HG03457 (cell line): ENCODE results near the gene MYO9B.

ENCODE experiments used
- ATAC-seq: cut with Tn5 transposase; IDR thresholded peaks from one replicate; pipeline ENCODE4 v1.9.1; 2021; ENCODE audit warnings: moderate number of reproducible peaks; ENCODE audit not compliant: unreplicated experiment

MYO9B gene

DNA sequence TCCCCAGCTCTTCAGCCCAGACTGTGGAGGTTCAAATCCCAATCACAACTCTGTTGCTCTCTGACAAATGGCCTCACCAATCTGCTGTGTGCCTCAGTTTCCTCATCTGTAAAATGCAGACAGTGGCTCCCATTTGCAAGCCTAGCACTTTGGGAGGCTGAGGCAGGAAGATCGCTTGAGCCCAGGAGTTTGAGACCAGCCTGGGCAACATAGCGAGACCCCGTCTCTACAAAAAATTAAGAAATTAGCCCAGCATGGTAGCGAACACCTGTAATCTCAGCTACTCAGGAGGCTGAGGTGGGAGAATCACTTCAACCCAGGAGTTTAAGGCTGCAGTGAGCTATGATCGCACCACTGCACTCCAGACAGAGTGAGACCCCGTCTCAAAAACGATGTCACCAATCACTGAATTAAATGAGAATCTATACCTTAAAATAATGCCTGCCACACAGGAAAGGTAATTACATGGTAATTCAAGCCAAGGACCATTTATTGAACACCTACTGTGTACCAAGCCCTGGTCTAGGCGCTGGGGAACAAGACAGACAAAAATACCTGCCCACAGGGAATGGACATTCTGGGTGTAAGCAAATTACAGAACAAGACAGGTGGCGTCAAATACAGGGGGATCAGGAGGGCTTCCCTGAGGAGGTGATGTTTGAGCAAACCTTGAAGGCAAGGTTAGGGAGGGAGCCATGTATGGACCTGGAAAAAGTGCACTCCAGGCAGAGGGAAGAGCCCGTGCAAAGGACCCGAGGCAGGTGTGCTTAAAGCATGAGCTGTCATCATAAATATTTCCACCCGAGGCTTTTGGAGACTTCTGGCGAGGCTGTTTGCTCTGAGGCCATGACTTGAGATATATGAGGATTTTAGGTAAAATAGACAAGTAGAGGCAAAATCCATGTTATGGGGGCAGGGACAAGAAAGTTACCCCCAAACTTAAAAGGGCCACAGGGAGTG, 162.4 kb downstream of the MYO9B start:
- ATAC-seq, result no peak

DNA sequence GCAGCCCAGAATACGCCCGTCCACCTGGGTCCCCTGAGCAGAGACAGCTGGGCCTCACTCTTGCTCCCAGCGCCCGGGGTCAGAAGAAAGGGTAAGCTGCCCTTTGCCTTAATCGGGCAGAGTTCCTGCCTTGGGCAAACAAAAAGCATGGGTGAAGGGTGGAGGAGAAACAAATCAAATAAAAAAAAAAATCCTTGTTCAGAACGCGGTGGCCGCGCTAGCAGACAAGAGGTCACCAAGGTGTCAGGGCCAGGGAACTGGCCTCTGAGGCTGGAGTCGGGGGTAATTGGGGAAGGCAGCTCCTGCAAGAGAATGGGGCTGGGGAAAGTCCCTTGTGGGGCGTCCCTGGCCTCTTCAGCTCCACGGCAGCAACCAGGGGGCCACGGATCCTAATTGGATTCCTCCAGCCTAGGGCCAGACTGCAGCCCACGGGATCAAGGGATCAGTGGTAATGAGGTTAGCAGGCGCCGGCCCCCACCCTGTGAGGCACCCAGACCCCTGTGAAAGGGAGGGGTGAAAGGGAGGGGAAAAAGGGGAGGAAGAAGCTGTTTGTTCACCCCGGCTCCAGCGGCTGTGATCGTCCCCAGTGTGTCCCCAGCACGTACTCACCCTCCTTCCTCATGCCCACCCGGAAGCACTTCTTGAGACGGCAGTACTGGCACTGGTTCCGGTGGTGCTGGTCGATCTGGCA, 164.6 kb downstream of the MYO9B start:
- no peak for ATAC-seq

DNA sequence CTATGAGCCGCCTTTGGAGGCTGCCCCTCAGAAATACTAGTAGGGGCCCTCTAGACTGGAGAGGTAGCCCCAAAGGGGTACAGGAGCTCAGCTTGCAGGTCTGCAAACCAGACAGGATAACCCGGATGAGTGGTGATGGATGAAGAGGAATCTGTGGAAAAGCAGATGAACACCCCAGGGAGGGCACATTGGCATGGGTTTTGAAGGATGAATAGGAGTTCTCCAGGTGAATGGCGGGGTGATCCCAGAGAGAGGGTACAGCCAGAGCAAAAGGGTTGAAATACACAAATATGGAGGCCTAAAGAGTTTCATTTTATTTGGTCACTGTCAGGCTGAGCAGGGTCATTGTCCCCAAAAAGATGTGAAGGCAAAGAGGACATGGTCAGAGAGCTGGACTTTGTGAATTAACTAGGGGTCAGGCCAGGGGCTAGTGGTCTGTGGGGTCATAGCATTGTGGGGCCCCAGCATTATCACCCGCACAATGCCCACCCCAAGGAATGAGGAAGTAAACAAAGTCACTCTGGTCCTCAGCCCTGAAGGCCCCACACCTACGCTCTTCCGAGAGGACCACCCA, 165.3 kb downstream of the MYO9B start:
- ATAC-seq, result no peak

DNA sequence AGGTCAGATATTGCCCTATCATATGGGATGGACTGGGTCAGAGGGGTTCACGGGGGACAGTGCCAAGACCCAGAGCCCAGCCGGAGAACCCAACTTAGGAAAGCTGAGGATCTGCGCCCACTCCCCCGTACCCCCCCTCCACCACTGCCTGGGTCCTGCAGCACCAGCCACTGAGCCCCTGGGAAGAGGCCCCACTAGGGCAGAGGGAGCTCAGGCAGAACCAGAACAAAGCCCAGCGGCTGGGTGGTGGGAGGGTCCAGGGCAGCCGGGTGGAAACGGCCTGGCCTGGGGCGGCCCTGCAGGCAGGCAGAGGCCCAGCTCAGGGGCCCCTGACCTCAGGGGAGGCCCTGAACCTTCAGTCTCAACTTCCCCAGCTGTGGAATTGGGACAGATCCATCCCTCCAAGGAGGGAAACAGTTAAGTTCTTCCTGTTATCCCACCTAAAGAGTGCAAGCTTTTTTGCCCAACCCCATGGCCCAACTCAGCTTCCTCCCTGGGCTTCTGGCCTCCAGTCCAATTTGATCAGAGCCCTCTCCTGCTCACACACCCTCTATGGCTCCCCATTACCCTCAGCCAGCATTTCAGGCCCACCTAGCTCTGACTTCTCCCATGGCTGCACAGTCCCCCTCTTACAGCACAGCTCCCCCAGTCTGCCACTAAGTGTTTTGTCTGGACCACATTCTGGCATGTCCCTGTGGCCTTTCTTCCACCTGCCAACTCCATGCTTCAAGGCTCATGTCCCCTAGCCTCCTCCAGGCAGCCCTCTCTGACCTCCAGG, 167.0 kb downstream of the MYO9B start:
- ATAC-seq, result no peak

DNA sequence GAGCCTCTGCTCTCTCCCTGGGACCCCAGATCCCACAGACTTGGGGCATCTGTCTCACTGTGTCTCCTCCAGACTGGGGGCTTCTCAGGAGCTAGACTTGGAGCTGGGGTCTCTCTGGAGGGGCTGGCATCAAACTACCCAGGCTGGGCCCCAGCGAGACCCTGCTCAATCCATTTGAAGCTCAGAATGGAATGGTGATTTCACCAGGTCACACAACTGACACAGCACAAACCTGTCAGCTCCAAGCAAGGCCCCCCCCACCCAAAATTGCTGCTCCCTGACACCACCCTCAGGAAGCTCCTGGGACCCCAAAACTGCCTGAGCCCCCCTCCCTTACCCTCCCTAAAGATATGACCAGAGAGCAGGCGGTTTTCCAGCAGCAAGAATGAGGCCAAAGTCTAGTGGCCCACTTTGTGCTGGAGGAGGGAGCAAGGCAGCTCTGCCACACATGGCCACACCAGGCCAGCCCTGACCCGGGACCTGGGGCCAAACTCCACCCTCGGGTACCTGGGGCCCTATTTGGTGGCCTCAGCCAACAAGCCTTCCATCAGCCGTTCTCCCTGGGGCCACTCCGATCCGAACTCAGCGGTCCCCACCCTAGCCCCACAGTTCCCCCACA, 167.7 kb downstream of the MYO9B start:
- ATAC-seq, result no peak

DNA sequence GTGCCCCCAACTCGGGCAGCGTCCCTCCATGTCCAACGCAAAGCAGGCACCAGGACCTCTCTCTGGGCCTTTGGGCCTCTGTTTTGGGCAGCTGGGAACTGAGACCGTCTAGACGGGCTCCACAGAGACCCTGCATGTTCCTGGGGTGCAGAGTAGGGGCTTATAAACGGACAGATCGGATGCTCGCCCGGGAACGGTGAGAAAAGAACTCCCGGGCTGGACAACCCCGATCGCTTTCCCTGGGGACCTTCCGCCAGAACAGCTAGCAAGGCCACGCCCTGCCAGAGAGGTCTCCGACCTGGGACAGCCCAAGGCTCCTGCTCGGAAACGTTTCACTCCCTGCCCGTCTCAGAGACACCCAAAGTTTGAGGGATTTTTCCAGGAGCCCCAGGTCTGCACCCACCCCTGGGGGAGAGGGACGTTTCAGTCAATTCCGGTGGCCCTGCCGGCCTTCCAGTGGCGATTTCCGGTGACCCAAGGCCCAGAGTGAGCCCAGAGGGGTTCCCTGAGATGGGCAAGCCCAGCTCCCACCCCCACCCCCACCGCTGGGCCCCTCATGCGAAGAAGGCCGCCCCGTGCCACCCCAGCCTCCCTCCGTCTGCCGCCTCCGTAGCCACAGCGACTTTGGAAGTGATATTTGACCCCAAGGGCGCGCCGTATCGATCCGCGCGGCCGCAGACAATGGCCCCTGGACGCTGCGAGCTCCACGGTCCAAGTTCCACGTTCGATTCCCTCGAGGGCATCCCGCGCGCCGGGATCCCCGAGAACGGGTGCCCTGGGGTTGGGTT, 168.4 kb downstream of the MYO9B start:
- no peak for ATAC-seq

DNA sequence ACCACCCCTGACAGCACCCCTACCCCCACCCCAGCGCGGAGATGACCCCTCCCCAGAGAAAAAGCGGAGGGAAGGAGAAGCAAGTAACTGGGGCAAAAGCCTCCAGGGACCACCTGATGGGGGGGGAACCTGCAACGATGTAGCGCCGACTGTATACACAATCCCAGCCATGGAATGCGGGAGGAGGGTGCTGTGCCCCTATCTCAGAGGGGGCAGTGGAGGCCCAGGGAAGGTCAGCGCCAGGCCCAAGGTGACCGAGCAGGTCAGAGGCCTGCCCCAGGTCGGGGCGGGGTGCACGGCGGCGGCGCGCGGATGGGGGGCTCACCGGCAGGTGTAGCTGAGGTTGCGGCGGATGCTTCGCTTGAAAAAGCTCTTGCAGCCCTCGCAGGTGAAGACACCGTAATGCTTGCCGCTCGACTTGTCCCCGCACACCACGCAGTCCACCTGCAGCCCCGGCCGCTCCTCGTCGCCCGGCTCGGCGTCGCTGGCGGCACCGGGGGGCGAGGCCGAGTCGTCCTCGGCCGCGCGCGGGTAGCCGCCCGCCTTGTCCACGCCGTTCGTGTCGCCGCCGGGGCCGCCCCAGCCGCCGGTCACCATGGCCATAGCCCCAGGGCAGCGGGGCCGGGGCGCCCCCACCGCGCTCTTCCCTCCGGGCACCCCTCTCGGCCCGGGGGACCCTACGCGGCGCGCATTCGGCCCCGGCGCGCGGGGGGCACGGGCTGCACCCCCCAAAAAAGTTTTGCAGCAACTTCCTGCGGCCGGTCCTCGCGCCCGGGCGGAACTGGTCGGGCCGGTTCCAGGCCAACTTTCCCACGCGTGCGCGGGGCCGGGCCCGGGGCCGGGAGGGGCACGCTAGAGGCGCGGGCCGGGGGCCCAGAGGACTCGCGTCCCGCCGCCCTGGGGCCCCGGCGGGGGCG, 169.3 kb downstream of the MYO9B start:
- no peak for ATAC-seq

DNA sequence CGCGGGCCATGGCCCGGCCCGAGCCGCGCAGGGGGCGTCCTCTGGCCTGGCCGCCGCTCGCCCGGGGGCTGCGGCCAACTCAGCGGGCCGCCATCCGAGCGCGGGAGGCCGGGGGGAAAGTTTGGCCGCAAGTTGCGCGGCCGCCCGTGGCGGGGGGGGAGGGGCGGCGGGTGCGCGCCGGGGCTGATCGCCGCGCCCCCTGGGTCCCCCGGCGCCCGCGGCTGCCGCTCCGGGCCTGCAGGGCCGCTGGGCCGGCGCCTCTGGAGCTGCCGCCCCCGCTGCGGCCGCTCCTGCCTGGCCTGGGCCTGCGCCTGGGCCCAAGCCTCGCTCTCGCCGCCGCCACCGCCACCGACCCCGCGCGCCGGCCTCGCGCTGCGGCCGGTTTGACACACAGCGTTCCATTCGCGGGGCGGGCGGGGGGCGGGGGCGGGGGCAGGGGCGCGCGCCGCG, 170.0 kb downstream of the MYO9B start, which contains the start of gene NR2F6:
NR2F6 (minus strand) TSS at position 385 of the 450 bp plus-strand sequence. CDS start 699 bp downstream, outside the sequence.
- ATAC-seq, result no peak

DNA sequence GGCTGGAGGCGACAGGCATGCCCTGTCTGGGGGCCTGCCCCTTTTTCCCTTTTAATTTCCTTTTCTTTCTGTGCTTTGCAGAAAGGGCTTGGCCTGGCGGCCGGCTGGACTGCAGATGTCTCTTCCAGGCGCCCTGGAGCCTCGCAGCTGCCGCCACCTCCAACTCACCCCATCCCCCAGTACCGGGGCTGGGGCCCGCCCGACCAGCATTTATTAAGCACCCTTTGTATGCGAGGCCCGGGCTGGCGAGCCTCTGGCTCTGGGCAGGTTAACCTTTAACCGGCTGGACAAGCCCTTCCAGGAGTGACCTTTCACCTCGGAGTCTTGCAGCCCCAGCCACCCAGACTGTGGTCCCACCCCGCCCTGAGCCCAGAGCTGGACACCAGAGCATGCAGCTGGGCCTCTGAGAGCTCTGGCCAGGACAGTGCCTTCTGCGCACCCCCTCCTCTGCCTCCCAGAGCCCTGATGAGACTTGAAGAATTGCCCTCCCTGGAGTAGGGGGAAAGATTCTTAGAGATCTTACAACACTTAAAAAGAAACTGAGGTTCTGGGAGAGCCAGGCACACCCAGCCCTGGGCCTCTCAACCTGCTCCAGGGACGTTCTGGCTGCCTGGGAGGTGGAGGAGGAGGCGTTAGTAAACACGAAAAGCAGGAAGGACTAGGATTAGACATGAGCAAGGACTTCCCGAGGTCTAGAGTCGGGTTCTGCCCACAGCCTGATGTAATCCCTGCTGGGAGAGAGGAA, 171.3 kb downstream of the MYO9B start:
- ATAC-seq, result no peak

DNA sequence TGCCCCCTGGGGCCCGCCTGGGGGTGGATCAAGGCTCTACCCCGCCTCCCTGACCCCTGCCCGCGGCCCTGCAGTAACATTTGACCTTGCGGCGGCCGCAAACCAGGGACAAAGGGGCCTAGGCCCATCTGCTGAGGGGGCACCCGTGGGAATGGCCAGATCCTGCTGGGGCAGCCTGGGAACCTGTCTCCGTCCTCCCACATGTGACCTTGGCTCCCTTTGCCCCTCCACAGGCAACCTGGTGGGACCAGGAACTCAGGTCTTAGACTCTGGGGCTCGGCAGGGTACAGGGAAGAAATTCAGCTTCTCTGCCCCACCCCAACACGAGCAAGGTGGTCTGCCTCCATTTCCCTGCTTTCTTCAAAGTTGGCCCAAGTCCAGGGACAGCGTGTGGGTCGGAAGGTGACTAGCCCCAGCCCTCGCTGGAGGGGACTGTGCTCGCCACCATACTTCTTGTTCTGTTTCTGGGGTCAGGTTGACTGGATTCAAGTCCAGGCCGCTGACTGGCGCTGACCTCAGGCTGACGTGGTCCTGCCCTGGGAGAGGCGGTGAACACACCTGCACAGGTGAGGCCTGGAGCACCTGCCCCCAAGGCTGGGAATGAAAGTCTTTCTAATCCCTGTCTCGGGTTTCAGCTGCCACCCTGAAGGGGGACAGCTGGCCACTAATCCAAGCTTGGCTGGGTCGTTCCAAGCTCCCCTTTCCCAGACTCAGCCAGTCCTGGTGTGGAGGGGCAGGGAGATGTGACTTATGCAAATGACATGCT, 172.6 kb downstream of the MYO9B start:
- no peak for ATAC-seq

DNA sequence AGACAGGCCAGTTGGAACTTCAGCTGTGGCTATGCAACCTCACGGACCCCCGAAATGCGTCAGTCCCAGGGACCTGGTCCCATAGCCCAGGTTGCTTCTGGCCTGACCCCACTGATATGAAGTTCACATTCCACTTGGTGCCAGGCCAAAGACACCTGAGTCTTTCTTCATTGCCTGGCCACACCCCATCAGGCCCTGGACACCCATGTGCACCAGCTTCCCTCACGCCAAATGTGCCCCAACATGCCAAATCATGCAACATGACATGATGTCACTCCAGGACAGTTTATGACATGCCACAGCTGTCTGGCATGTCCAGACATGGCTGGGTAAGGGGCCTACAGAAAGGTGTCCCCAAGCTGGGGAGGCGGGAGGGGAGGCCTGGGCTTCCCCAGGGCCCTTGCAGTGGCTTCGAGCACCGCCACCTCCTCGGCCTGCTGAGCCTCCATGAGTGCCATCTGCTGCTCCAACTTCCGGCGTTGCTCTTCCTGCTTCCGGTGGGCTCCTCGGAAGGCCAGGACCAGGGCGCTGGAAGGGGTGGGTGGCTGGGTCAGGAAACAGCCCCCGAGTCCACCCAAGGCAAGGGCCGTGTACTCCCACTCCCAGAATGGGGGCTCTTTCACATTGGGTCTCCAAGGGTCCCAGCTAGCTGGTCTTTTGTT, 174.4 kb downstream of the MYO9B start:
- no peak for ATAC-seq

DNA sequence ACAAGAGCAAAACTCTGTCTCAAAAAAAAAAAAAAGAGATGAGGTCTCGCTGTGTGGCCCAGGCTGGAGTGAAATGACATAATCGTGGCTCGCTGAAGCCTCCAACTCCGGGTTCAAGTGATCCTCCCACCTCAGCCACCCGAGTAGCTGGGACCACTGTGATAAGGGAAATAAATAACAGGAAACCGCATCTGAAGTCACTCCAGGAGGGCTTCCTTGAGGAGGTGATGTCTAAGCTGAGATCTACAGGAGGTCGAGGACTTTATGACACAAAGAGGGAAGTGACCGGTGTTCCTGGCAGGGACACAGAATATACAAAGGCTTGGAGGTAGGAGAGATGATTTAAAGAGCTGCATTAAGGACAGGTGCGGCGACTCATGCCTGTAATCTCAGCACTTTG, 179.1 kb downstream of the MYO9B start:
- ATAC-seq, result no peak

DNA sequence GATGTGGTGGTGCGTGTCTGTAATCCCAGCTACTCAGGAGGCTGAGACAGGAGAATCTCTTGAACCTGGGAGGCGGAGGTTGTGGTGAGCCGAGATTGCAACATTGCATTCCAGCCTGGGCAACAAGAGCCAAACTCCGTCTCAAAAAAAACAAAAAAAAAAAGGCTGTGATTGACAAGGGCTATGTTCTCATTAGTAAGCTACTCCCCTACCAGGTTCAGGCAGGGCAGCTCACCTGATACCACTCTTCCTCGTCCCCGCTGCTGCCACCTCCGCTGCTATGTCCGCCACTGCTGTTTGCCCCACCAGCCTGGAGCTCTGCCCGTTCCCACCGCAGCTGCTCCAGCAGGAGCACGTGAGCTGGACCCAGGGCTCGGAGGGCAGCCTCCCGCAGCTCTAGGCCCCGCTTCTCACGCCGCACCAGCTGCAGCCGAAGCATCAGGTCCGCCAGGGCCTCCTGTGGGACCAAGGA, 179.6 kb downstream of the MYO9B start:
- ATAC-seq, result no peak

DNA sequence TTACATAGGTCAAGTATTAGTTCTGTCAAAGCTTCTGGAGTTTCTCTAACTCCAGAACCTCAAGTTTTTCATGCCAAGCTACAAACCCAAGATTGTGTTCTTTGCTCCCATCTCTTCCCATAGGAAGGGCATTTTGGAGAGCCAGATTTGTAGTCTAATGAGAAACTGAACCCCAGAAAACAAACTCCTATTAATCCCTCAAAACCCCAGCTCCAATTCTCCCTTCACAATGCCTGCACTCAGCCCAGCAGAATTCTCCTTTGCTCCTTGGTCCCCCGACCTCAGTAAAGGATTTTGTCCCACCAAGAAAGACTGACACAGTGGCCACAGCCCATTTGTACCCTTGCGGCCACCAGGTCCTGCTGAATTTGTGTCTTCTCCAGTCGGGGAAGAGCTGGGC, 180.6 kb downstream of the MYO9B start:
- ATAC-seq, result no peak

DNA sequence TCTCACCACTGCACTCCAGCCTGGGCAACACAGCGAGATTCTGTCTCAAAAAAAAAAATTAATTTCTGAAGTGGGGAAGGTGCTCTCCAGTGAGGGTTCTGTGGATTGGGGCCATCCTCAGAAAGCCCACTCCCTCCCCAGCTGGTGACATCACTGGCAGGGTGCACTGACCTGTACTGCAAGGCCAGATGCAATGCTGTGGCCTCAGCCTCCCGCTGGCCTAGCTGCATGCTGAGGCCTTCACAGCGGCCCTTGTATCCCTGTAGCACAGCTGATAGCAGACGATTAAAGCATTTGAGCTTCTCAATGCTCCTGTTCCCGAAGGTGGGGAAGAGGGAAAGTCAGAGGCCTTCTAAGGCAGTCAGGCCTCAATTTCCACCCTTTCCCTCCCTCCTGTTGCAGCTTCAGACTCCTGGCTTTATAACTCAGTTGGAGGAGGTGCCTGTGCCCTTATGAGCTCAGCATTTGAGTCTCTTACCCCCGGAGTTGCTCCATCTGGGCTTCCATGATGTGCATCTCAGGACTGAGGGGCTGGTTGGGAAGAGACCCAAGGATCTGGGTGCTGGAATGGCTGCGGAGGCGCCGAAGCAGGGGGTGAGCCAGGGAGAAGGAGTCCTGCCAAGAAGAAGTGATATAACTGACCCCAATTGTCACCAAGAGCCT, 183.7 kb downstream of the MYO9B start:
- no peak for ATAC-seq

DNA sequence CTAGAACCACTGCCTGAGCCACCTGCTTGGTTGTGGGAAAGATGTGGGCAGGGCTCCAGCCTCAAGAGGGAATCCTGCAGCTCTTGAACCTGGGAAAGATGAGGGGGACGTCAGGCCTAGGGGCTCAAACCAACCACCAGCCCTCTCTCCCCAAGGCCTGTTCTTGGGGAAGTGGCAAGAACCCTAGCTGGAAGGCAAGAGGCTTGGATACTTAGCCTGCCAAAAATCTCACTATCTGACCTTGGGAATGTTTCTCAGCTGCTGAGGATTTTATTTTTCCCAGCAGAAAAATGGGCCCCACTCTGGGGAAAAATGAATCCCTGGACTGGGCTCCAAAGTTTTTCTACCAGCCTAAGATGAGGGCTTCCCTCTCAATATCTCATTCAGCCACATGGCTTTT, 184.4 kb downstream of the MYO9B start:
- ATAC-seq, result no peak
